ENCODE measurements around the gene ZNF516.

The ZNF516 gene

GRCh38 chr18:76464281-76465259, 30.5 kb downstream of the ZNF516 start:
- TF ChIP-seq CTCF (IDR thresholded peaks at IDR 0.05; ENCODE audit: borderline replicate concordance, insufficient read depth, low read depth, low read length) = no peak

GRCh38 chr18:76463872-76464271, 31.2 kb downstream of the ZNF516 start:
- H3K4me3 ChIP-seq (ENCODE audit: low read depth, low read length) = no peak overlapping the region
- no peak for TF ChIP-seq CTCF (IDR thresholded peaks at IDR 0.05; ENCODE audit: borderline replicate concordance, insufficient read depth, low read depth, low read length)

More at GRCh38 chr18:76464281-76465259, 30.5 kb downstream of the ZNF516 start:
- H3K4me3 ChIP-seq (ENCODE audit: low read depth, low read length) = no peak overlapping the region

- no peak for TF ChIP-seq CTCF (IDR thresholded peaks at IDR 0.05; ENCODE audit: borderline replicate concordance, insufficient read depth, low read depth, low read length)
- no peak overlapping the region for H3K4me3 ChIP-seq (ENCODE audit: low read depth, low read length)
Measured at GRCh38 chr18:76463358-76463757, 31.7 kb downstream of the ZNF516 start.

- TF ChIP-seq CTCF (IDR thresholded peaks at IDR 0.05; ENCODE audit: borderline replicate concordance, insufficient read depth, low read depth, low read length) = no peak
- no peak overlapping the region for H3K4me3 ChIP-seq (ENCODE audit: low read depth, low read length)
Measured at GRCh38 chr18:76462326-76462694, 32.7 kb downstream of the ZNF516 start.

- H3K4me3 ChIP-seq (ENCODE audit: low read depth, low read length) = no peak overlapping the region
- no peak for TF ChIP-seq CTCF (IDR thresholded peaks at IDR 0.05; ENCODE audit: borderline replicate concordance, insufficient read depth, low read depth, low read length)
Measured at GRCh38 chr18:76461692-76462325, 33.2 kb downstream of the ZNF516 start.

- H3K4me3 ChIP-seq (ENCODE audit: low read depth, low read length) = no peak overlapping the region
- TF ChIP-seq CTCF (IDR thresholded peaks at IDR 0.05; ENCODE audit: borderline replicate concordance, insufficient read depth, low read depth, low read length) = no peak
Measured at GRCh38 chr18:76461148-76461547, 33.9 kb downstream of the ZNF516 start.

Measured in GM12875 (cell line).